Stimulated activated naive CD8-positive, alpha-beta T cell treated with anti-CD3 and anti-CD28 coated beads, Interleukin-15, Interleukin-2, amounts not matched to agents 100 U/mL and 50 U/mL, for 24 hours (primary cell): ENCODE measurements around the gene IRF8.
"Not testable (repeated sequence)": the region's sequence is repeated elsewhere in the genome, so short reads cannot be mapped to it uniquely, and the experiment has no call there.

Source experiments
- ATAC-seq: fragments of 150-1000 bp; cut with Tn5 transposase; one replicate; pipeline ENCODE4 v1.10.0; 2021
- DNase-seq: peaks from one replicate; pipeline ENCODE4 v3.0.0; 2021

IRF8 gene

GRCh38 chr16:85898521-85899442, at the start of gene IRF8:
Gene IRF8, plus strand, starts transcription at chr16:85899162. Its CDS starts 3,854 bp downstream, at chr16:85903016.
- ATAC-seq (peak; percentile 84), DNase-seq (peak; percentile 94)

- no peak for ATAC-seq
- no peak for DNase-seq
These were observed 49.6 kb upstream of the IRF8 start for GRCh38 chr16:85849388-85849787.

GRCh38 chr16:85850344-85850880, 48.5 kb upstream of the IRF8 start:
- no peak for ATAC-seq
- DNase-seq: no peak

- no peak for DNase-seq
- no peak for ATAC-seq
These were observed 47.8 kb upstream of the IRF8 start for GRCh38 chr16:85851034-85851785.

DNA sequence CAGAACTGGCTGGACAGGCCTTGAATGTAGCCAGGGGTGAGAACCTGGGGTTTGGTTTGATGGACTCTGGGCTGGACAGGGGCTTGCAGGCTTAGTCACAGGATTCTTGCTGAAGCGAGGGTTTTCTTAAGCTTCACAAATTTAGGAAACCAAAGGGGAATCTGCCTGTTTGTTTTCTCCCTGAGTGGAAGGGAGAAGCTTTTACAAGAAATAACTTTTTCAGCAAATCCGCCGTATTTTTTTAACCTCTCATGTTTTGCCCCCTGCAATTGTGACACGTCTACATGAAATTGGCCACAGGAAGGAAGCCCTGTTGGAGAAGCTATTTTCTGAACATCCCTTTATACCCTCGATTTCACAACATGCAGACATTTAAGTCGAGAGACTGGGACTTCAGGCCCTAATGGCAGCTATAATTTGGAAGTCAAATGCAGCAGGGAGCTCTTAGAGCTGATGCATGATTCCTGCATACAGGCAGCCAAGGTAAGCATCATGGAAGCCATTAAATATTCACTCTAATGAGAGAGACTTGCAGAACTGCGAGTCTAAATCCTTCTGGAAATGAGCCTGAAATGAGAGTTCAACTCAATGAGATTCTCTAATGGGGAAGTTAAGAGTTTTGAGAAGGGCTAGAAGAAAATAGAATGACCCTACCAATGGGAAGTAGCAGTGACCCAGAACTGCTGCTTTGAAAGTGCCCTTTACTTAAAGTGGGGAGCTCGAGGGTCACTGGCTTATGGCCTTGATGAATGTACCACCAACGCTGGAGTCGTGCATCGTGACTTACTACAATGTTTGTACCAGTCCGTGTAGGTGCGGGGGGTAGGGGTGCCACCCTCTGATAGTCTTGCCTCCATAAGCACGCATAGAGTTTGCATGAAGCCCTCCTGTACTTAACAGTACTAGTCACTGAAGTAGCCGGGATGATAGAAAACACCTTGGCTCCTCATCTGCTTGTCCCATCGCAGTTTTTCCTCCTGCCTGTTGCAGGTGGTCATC, 45.1 kb upstream of the IRF8 start:
- ATAC-seq (no peak), DNase-seq (no peak)

DNA sequence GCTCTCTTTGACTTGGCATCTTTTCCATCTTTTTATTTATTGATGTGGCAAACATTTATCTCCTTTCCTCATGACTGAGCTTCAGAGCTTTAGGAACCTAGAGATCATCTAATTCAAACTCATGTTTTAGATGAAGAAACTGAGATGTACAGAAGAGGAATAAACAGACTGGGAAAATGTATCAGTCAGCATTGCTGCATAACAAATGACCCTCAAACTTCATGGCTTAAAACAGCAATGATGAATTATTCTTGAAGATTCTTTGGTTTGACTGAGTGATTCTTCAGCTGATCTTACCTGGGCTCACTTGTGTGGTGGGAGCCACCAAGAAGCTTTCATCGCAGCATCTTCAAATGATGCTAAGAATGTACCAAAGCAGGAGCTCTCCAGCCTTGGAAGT, 44.0 kb upstream of the IRF8 start:
- ATAC-seq (no peak), DNase-seq (no peak)

DNA sequence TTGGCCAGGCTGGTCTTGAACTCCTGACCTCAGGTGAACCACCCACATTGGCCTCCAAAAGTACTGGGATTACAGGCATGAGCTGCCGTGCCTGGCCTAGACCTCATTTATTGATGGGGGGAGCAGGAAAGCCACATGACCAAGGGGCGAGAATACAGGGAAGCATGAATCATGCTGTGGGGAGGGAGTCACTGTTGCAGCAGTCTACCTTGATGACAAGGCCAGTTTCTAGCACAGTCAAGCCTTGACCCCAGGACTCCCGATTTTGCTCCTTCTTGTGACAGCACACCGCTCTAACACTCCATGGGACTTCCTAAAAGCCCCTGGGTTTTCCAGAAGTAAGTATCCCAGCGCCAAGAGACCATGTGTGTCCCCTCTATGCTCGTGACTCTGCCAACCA, 42.9 kb upstream of the IRF8 start:
- DNase-seq: no peak
- peak; percentile 51 for ATAC-seq

DNA sequence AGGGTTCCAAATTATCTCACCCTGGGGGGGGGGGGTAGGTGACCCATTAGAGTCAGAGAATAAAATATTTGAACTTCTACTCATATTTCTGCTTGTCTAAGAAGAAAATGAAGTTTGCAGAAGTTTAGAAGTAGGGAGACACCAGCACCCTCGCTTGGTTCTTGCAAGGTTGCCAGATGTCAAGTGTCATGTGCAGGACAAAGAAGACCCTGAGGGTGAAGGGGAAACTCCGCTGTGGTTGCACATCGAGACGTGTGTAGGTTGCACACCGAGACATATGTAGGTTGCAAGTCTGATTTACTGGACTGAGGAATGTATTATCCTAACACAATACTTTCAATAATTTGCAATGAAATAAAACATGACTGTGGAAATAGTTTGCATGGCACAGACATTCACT, 42.4 kb upstream of the IRF8 start:
- no peak for ATAC-seq

GRCh38 chr16:85857406-85857805, 41.6 kb upstream of the IRF8 start:
- ATAC-seq (no peak), DNase-seq (no peak)

More for the DNA sequence above, 42.4 kb upstream of the IRF8 start:
- no peak for DNase-seq

GRCh38 chr16:85858571-85858970, 40.4 kb upstream of the IRF8 start:
- ATAC-seq: not testable (repeated sequence)

DNA sequence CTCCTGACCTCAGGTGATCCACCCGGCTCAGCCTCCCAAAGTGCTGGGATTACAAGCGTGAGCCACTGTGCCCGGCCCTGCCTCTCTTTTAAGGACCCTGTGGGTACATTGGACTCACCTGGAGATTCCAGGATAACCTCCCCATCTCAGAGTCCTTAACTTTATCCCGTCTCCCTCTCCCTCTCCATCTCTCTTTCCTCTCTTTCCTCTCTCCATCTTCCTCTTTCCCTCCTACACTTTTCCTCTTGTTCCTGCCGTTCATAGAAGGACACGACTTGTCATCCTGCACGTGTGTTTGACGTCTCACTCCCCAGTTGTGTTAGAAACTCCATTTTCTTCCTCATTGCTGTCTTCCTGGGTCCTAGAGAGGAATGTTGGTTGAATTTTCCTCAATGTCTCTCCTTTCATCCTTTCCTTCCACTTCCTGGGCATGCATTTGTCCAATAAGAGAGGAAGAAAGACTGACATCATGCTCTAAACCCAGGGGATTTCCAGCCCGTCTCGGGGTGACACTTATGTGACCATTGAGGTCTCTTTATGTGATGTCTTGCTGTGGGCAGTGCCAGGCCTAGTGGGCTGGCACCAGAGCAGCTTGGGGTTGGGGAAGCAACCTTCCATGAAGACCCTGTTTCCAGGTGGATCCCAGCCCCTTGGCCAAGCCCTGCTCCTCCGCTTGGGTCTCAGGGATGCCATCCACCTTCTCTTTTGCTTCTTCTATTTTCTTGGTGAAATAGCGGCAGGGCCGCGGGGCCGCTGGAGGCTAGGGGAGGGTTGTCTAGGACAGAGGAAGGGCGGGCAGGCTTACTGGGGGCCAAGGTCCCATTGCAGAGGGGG, 39.8 kb upstream of the IRF8 start:
- ATAC-seq (no peak), DNase-seq (no peak)

More at GRCh38 chr16:85858571-85858970, 40.4 kb upstream of the IRF8 start:
- not testable (repeated sequence) for DNase-seq

DNA sequence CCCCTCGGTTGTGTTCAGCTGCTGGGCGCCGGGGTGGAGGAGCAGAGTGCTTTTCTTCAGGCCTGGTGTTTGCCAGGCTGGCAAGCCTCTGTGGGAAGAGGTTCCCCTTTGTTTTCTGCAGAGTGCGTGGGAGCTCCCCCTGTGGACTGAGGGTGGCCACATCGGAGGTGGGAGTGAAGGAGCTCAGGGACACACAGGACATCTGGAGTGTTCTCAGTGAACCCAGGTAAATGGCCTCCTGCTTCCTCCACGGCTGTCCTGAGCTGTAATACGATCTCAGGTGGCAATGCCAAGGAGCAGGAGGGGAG, 39.2 kb upstream of the IRF8 start:
- ATAC-seq (no peak), DNase-seq (no peak)

- no peak for DNase-seq
- ATAC-seq: peak; percentile 67
These were observed 38.4 kb upstream of the IRF8 start for GRCh38 chr16:85860413-85861094.

DNA sequence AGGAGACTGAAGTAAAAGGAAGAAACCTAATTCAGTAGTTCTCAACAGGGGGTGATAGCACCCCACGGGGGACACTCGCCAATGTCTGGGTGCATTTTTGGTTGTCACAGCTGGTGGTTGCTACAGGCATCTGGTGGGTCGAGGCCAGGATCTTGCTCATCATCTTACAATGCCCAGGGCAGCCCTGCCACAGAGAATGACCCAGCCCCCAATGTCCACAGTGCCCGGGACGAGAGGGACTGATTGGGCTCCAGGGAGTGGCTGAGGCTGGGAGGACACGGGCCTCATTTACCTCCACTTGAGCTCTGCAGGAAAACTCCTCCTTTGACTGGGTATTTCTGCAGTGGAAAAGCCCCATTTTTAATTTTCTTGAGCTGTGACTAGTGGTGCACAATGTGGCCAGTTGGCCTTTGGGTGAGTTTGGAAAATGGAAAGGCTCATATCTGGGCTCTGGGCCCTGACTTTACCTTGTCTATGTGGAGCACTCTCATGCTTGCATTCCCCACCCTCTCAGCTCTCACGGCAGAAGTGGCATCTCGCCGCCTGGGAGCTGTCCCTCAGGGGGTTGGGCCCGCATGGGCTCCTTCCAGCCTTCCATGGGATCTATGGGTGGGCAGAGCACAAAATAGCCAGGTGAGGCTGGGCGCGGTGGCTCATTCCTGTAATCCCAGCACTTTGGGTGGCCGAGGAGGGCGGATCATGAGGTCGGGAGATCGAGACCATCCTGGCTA, 37.7 kb upstream of the IRF8 start:
- ATAC-seq: no peak
- no peak for DNase-seq

DNA sequence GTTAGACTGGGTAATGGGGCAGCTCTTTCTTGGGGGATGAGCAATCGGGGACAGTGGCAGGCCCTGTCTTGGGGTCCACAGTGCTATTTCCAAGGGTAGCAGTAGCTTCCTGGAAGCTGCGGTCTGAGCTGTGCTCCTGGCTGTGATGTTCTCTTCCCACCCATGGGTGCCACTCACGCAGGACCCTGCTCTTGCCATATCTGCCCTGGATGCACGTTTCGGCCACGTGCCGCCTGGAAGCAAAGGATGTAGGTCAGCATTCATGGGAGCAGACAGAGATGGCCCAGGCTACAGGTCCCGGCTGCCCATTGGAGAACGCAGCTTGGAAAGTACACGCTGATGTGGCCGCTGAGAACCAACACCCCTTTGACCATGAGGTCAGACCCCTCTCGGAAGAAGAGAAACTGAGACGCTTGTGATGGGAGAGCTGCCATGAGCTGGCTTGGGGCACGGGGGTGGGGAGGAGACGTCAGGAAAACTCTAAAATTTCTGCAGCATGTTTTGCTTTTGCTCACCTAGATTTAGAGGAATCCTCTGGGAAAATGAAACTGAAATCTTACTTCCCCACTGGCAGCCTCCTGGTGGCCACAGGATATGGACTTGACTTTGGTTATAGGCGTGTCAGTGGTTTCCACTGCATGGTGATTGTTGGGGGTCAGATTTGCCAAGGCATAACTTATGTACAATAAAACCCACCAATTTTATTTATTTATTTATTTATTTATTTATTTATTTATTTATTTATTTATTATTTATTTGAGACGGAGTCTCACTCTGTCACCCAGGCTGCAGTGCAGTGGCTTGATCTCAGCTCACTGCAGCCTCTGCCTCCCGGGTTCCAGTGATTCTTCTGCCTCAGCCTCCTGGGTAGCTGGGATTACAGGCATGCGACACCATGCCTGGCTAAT, 36.2 kb upstream of the IRF8 start:
- no peak for ATAC-seq
- DNase-seq: no peak

GRCh38 chr16:85863384-85863774, 35.6 kb upstream of the IRF8 start:
- ATAC-seq (no peak), DNase-seq (no peak)

DNA sequence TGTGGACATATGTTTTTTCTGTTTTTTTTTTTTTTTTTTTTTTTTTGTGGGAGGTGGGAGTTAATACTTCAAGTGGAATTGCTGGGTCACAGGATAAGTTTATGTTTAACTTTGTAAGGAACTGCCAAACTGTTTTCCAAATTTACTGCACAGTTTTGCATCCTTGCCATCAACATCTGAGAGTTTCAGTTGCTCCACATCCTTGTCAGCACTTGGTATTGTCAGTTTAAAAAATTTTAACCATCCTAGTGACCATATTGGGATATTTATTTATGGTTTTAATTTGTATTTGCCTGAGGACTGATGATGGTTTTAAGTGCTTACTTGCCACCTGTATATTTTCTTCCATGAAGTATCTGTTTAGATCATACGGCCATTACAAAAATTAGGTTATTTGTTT, 34.0 kb upstream of the IRF8 start:
- ATAC-seq (no peak), DNase-seq (no peak)

DNA sequence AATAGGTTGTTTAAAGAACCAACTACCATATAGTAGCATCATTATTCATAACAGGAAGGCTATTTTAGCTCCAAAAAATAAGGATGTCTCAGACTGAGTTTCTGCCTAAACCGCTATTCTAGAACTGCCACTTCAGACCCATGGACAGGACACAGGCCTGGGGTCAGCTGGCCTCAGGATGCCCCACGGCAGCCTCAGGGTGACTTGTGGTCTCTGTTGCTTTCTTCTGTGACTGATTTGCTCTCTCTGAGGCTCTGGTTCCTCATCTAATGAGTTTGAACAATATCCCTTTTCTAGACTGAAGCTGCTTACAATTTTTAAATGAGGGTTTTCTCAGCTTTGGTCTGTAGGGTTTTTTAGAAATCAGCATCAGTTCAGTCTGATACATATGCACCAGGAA, 31.8 kb upstream of the IRF8 start:
- ATAC-seq: no peak
- DNase-seq: no peak

- ATAC-seq (no peak), DNase-seq (no peak)
These were observed 30.5 kb upstream of the IRF8 start for GRCh38 chr16:85868495-85868894.
